GM10248 (cell line): ENCODE data around the gene GALNT11.
A peak's percentile ranks its signal among the peaks of the same experiment; 100 is the strongest.

Source experiments
- CTCF ChIA-PET: fragments of 300-600 bp; sonication (Branson Sonifier 250); formaldehyde crosslinking; extraction: SDS; loops from one replicate; lab custom pipeline; 2021; ENCODE audit warnings: antibody characterized with exemption; lab: Yijun Ruan, JAX
- POLR2A ChIA-PET: fragments of 350-650 bp; sonication (Branson Sonifier 250); formaldehyde crosslinking; extraction: SDS; loops from one replicate; lab custom pipeline; 2020; ENCODE audit warnings: antibody characterized with exemption; lab: Yijun Ruan, JAX
- DNase-seq: peaks from one replicate; pipeline ENCODE4 v3.0.0; 2012; ENCODE audit errors: extremely low spot score
- CTCF ChIP-seq: IDR thresholded peaks from 2 replicates; pipeline ENCODE4 v1.5.1; 2012; ENCODE audit warnings: mild to moderate bottlenecking, low read depth; ENCODE audit errors: extremely low read depth, missing control alignments, control extremely low read depth

The GALNT11 gene

DNA sequence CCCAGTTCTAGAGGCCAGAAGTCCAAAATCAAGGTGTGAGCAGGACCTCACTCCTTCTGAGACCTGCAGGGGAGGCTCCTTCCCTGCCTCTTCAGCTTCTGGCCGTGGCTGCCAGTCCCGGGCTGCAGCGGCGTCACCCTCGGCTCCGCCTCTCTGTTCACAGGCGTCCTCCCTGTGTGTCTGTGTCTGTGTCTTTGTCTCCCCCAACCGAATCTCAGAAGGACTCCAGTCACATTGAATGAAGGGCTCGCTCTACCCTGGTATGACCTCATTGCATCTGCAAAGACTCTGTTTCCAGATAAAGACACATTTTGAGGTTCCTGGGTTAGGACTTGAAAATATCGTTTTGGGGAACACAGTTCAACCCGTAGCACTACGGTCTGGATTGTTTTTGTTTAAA lies 33.1 kb upstream of the GALNT11 start:
- TF ChIP-seq CTCF, result peak; percentile 22
- POLR2A ChIA-PET, result no interaction called here
- peak; percentile 43 for DNase-seq
- CTCF ChIA-PET, result no interaction called here

DNA sequence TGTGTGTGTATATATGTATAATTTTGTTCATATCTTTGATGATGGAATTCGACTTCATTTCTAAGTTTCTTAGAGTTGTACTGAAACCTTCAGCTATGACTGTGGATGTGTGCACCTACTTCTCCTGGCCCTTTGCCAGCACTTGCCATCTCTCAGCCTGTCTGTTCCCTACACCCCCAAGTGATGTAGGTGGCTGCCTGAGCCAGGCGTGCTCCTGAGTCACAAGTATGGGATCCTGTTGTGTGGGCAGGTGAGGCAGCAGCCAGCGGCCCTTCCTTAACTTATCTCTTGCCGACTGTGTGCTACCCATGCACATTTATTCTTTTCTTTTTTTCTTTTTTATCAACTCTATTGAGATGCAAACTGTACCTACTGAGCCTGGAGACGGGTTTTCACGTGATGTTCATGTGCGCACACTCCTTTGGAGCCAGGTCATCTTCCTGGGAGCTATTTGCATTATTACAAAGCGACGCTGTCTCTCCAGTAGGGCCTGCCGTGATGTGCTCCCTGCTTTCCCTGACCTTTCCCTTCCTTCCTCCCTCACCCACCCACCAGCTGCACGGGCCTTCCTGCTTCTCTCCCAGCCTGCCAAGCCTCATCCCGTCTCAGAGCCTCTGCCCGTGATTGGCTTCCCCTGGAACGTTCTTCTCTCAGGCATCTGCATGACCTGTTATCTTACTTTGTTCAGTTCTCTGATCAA lies 31.3 kb upstream of the GALNT11 start:
- DNase-seq, result no peak
- POLR2A ChIA-PET, result no interaction called here
- CTCF ChIA-PET, result no interaction called here

GRCh38 chr7:151999424-152000090 lies 25.9 kb upstream of the GALNT11 start:
- ChIA-PET CTCF (no interaction called here), POLR2A (no interaction called here)
- DNase-seq, result no peak
- no peak for TF ChIP-seq CTCF

More for the DNA sequence above, 31.3 kb upstream of the GALNT11 start:
- TF ChIP-seq CTCF, result no peak

GRCh38 chr7:152000191-152000590 lies 25.3 kb upstream of the GALNT11 start:
- POLR2A ChIA-PET, result no interaction called here
- CTCF ChIA-PET, result no interaction called here
- DNase-seq, result no peak
- TF ChIP-seq CTCF, result no peak

- no peak for DNase-seq
- no peak for TF ChIP-seq CTCF
- CTCF ChIA-PET, result interaction anchor here (1.1 kb wide), 1 partner anchor 8 kb away, joined by 3 read pairs; no protein-coding TSS in a partner anchor
- POLR2A ChIA-PET, result no interaction called here
Observed at GRCh38 chr7:152006336-152006735, 19.1 kb upstream of the GALNT11 start.

- ChIA-PET POLR2A (no interaction called here), CTCF (no interaction called here)
- no peak for DNase-seq
- no peak for TF ChIP-seq CTCF
Observed at GRCh38 chr7:152011860-152012259, 13.6 kb upstream of the GALNT11 start.
